ENCODE results near the gene QKI.

DNA sequence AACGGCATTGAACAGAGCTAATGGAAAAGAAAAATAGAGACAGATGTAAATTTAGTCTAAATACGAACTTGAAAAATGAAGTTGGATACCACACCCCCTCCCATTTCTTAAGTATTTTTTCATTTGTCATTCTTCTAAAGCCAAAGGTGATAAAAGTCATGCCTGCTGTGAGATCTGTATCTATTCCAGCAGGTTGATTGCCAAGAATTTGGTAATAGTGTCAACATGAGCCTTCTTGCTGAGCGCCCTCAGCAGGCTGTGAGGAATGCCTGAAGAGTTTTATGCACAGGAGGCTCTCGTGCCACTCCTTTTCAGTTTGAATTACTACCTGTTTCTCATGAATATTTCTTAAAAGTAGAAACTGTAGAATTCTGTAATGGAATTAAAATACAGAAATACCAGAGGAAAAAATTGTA is 165.4 kb downstream of the QKI start:
- TF ChIP-seq, protein P1, sequence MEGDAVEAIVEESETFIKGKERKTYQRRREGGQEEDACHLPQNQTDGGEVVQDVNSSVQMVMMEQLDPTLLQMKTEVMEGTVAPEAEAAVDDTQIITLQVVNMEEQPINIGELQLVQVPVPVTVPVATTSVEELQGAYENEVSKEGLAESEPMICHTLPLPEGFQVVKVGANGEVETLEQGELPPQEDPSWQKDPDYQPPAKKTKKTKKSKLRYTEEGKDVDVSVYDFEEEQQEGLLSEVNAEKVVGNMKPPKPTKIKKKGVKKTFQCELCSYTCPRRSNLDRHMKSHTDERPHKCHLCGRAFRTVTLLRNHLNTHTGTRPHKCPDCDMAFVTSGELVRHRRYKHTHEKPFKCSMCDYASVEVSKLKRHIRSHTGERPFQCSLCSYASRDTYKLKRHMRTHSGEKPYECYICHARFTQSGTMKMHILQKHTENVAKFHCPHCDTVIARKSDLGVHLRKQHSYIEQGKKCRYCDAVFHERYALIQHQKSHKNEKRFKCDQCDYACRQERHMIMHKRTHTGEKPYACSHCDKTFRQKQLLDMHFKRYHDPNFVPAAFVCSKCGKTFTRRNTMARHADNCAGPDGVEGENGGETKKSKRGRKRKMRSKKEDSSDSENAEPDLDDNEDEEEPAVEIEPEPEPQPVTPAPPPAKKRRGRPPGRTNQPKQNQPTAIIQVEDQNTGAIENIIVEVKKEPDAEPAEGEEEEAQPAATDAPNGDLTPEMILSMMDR (conservative IDR thresholded peaks at IDR 0.05), result no peak
- TF ChIP-seq EZH2 (IDR thresholded peaks at IDR 0.05; ENCODE audit: low read depth), result no peak

Measured in PC-9 (cell line).